ENCODE results near the gene COG5. TPM values are rescaled to one million over a fixed set of nuclear protein-coding genes. Genes with fewer than 3 reads are reported as not detected.

Gene COG5
- total and polyA plus RNA-seq, 2 experiments from 2014 or later, result 15.4 to 36.5 TPM

DNA sequence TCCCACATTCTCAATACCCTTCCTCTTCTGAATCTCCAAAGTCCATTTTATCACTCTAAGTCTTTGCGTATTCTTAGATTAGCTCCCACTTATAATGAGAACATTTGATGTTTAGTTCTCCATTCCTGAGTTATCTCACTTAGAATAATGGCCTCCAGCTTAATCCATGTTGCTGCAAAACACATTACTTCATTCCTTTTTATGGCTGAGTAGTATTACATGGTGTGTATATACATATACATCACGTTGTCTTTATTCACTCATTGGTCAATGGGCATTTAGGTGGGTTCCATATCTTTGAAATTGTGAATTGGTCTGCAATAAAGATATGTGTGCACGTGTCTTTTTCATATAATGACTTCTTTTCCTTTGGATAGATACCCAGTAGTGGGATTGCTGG is 61.6 kb downstream of the COG5 start:
- DNase-seq (ENCODE audit: low spot score) (no peak), ATAC-seq (no peak)
- no peak overlapping the region for H3K27ac ChIP-seq (ENCODE audit: low read depth)
- no peak overlapping the region for H3K4me2 ChIP-seq
- H3K79me2 ChIP-seq (replicated peaks; ENCODE audit: insufficient read depth), result peaks cover 21% of the 10 kb centered on the region
- no peak overlapping the region for H2AFZ ChIP-seq
- Mint-ChIP-seq H3K9me3 (peaks cover 7% of the 10 kb centered on the region; the same call in 1 of the 3 replicates), H3K36me3 (ENCODE audit: low read depth) (peaks cover 16% of the 10 kb centered on the region), H3K27ac (no peak overlapping the region), H3K4me3 (no peak overlapping the region), H3K4me1 (no peaks in the 10 kb centered on the region), H3K27me3 (ENCODE audit: insufficient read depth, low read depth, poor library complexity) (no peaks in the 10 kb centered on the region)
- H3K9me2 ChIP-seq (ENCODE audit: insufficient read depth), result no peaks in the 10 kb centered on the region
- H4K20me1 ChIP-seq (replicated peaks; ENCODE audit: insufficient read depth), result no peaks in the 10 kb centered on the region; the same call in 1 of the 2 replicates
- no peaks in the 10 kb centered on the region for H3K27me3 ChIP-seq (ENCODE audit: insufficient read depth)
- no peak overlapping the region for H3K4me3 ChIP-seq
- H3K4me1 ChIP-seq (ENCODE audit: insufficient read depth), result no peaks in the 10 kb centered on the region
- no peaks in the 10 kb centered on the region for H3F3A ChIP-seq (replicated peaks; ENCODE audit: low read depth)
- no peaks in the 10 kb centered on the region for H3K36me3 ChIP-seq (ENCODE audit: insufficient read depth)
- TF ChIP-seq, protein P1, sequence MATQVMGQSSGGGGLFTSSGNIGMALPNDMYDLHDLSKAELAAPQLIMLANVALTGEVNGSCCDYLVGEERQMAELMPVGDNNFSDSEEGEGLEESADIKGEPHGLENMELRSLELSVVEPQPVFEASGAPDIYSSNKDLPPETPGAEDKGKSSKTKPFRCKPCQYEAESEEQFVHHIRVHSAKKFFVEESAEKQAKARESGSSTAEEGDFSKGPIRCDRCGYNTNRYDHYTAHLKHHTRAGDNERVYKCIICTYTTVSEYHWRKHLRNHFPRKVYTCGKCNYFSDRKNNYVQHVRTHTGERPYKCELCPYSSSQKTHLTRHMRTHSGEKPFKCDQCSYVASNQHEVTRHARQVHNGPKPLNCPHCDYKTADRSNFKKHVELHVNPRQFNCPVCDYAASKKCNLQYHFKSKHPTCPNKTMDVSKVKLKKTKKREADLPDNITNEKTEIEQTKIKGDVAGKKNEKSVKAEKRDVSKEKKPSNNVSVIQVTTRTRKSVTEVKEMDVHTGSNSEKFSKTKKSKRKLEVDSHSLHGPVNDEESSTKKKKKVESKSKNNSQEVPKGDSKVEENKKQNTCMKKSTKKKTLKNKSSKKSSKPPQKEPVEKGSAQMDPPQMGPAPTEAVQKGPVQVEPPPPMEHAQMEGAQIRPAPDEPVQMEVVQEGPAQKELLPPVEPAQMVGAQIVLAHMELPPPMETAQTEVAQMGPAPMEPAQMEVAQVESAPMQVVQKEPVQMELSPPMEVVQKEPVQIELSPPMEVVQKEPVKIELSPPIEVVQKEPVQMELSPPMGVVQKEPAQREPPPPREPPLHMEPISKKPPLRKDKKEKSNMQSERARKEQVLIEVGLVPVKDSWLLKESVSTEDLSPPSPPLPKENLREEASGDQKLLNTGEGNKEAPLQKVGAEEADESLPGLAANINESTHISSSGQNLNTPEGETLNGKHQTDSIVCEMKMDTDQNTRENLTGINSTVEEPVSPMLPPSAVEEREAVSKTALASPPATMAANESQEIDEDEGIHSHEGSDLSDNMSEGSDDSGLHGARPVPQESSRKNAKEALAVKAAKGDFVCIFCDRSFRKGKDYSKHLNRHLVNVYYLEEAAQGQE (IDR thresholded peaks at IDR 0.05; ENCODE audit: unreplicated experiment), result no peak
- TF ChIP-seq EZH2phosphoT487 (IDR thresholded peaks at IDR 0.05; ENCODE audit: unreplicated experiment) (no peak), ZNF331 (CRISPR knock-in tag; IDR thresholded peaks at IDR 0.05; ENCODE audit: low read depth) (no peak), STAT1 (IDR thresholded peaks at IDR 0.05; ENCODE audit: unreplicated experiment) (no peak), ZNF114 (CRISPR knock-in tag; IDR thresholded peaks at IDR 0.05) (no peak), JUNB (IDR thresholded peaks at IDR 0.05; ENCODE audit: unreplicated experiment) (no peak), NANOG (IDR thresholded peaks at IDR 0.05; ENCODE audit: borderline replicate concordance) (no peak), POLR2AphosphoS5 (IDR thresholded peaks at IDR 0.05; ENCODE audit: low read depth) (no peak), EZH2 (IDR thresholded peaks at IDR 0.05; ENCODE audit: low read depth, unreplicated experiment) (no peak)
- TF ChIP-seq, protein P2, sequence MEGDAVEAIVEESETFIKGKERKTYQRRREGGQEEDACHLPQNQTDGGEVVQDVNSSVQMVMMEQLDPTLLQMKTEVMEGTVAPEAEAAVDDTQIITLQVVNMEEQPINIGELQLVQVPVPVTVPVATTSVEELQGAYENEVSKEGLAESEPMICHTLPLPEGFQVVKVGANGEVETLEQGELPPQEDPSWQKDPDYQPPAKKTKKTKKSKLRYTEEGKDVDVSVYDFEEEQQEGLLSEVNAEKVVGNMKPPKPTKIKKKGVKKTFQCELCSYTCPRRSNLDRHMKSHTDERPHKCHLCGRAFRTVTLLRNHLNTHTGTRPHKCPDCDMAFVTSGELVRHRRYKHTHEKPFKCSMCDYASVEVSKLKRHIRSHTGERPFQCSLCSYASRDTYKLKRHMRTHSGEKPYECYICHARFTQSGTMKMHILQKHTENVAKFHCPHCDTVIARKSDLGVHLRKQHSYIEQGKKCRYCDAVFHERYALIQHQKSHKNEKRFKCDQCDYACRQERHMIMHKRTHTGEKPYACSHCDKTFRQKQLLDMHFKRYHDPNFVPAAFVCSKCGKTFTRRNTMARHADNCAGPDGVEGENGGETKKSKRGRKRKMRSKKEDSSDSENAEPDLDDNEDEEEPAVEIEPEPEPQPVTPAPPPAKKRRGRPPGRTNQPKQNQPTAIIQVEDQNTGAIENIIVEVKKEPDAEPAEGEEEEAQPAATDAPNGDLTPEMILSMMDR (conservative IDR thresholded peaks at IDR 0.05; ENCODE audit: low read depth in 2 of 2), result no peak
- TF ChIP-seq, protein P3, sequence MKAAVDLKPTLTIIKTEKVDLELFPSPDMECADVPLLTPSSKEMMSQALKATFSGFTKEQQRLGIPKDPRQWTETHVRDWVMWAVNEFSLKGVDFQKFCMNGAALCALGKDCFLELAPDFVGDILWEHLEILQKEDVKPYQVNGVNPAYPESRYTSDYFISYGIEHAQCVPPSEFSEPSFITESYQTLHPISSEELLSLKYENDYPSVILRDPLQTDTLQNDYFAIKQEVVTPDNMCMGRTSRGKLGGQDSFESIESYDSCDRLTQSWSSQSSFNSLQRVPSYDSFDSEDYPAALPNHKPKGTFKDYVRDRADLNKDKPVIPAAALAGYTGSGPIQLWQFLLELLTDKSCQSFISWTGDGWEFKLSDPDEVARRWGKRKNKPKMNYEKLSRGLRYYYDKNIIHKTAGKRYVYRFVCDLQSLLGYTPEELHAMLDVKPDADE (IDR thresholded peaks at IDR 0.05), result no peak
